Measurements from ENCODE around the gene SNX32. TPM values are rescaled to one million over a fixed set of nuclear protein-coding genes. Genes with fewer than 3 reads are reported as not detected.

Gene SNX32
- polyA plus RNA-seq, 2 of the 4 experiments (the other 2 are of a cell fraction) = 0.08 TPM; not detected in 1

GRCh38 chr11:65890324-65891218 is 56.8 kb downstream of the SNX32 start, which contains the start of gene CCDC85B (continued):
- TF ChIP-seq HMGXB4 (CRISPR knock-in tag; IDR thresholded peaks at IDR 0.05; ENCODE audit: borderline replicate concordance) = no peak
- TF ChIP-seq PHF8 (IDR thresholded peaks at IDR 0.05; ENCODE audit: borderline replicate concordance, low read depth) = 0 out of 2 replicates have a peak, but pooled peaks have one; percentile 38
- TF ChIP-seq, protein P1, sequence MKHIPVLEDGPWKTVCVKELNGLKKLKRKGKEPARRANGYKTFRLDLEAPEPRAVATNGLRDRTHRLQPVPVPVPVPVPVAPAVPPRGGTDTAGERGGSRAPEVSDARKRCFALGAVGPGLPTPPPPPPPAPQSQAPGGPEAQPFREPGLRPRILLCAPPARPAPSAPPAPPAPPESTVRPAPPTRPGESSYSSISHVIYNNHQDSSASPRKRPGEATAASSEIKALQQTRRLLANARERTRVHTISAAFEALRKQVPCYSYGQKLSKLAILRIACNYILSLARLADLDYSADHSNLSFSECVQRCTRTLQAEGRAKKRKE (CRISPR knock-in tag; IDR thresholded peaks at IDR 0.05; ENCODE audit: low read depth) = peak; percentile 44; the same call in 1 of the 2 replicates
- TF ChIP-seq, protein P2, sequence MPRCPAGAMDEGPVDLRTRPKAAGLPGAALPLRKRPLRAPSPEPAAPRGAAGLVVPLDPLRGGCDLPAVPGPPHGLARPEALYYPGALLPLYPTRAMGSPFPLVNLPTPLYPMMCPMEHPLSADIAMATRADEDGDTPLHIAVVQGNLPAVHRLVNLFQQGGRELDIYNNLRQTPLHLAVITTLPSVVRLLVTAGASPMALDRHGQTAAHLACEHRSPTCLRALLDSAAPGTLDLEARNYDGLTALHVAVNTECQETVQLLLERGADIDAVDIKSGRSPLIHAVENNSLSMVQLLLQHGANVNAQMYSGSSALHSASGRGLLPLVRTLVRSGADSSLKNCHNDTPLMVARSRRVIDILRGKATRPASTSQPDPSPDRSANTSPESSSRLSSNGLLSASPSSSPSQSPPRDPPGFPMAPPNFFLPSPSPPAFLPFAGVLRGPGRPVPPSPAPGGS (IDR thresholded peaks at IDR 0.05) = peak; percentile 95; the same call in 2 of the 3 replicates
- TF ChIP-seq E2F6 (IDR thresholded peaks at IDR 0.05; ENCODE audit: borderline replicate concordance, low read depth) = peak; percentile 77

- Histone ChIP-seq H3K4me3 (peak overlapping the region; percentile 69), H3K9me3 (no peaks in the 10 kb centered on the region), H3K4me1 (peaks cover 58% of the 10 kb centered on the region), H3K4me2 (peak overlapping the region; percentile 97), H3K27ac (peak overlapping the region; percentile 87 to 96)
- CTCF ChIA-PET = interaction anchor here (0.5 to 20.5 kb wide), 16 partner anchors 12 to 187 kb away, joined by 3 to 618 read pairs (median 4); partner anchors contain the start of genes C11orf68, CFL1, CTSW and DRAP1
- ATAC-seq = peak in 1 of 2 experiments; percentile 2; a peak in 5 of 6 replicates
- POLR2A ChIA-PET = interaction anchor here (0.5 to 4.3 kb wide), 12 partner anchors 7 to 179 kb away, joined by 3 to 38 read pairs (median 9); partner anchors contain the start of genes C11orf68, CFL1, FOSL1 and KAT5
- no peak for FAIRE-seq
- peak; percentile 43 to 52 for DNase-seq (ENCODE audit: low read depth in 1 of 2, low spot score in 1 of 2)
- 23% methylated on average over 24 of the region's 57 CpGs for WGBS (ENCODE audit: missing lambda C conversion rate)
- TF ChIP-seq CHD4 (IDR thresholded peaks at IDR 0.05; ENCODE audit: borderline replicate concordance) (no peak), CBX8 (IDR thresholded peaks at IDR 0.05) (no peak), ZSCAN20 (CRISPR knock-in tag; IDR thresholded peaks at IDR 0.05) (no peak), ESRRA (IDR thresholded peaks at IDR 0.05; ENCODE audit: borderline replicate concordance, low read length) (0 out of 2 replicates have a peak, but pooled peaks have one; percentile 18), MAFK (IDR thresholded peaks at IDR 0.05; ENCODE audit: partially characterized antibody) (no peak), EP300 (IDR thresholded peaks at IDR 0.05) (no peak), SREBF2 (IDR thresholded peaks at IDR 0.05) (no peak), USF2 (IDR thresholded peaks at IDR 0.05) (peak; percentile 2; the same call in 1 of the 2 replicates), HOXB13 (CRISPR knock-in tag; IDR thresholded peaks at IDR 0.05; ENCODE audit: low read depth) (no peak), HES2 (IDR thresholded peaks at IDR 0.05) (no peak), POLR2A (IDR thresholded peaks at IDR 0.05; ENCODE audit: low read length) (peak; percentile 7; the same call in 1 of the 2 replicates), NFE2L2 (conservative IDR thresholded peaks at IDR 0.05; ENCODE audit: low read length) (no peak), HOXB5 (CRISPR knock-in tag; IDR thresholded peaks at IDR 0.05) (no peak), SMC3 (IDR thresholded peaks at IDR 0.05) (no peak), FOXS1 (CRISPR knock-in tag; IDR thresholded peaks at IDR 0.05) (no peak), ZC3H11A (IDR thresholded peaks at IDR 0.05) (no peak)
- TF ChIP-seq, protein P3, sequence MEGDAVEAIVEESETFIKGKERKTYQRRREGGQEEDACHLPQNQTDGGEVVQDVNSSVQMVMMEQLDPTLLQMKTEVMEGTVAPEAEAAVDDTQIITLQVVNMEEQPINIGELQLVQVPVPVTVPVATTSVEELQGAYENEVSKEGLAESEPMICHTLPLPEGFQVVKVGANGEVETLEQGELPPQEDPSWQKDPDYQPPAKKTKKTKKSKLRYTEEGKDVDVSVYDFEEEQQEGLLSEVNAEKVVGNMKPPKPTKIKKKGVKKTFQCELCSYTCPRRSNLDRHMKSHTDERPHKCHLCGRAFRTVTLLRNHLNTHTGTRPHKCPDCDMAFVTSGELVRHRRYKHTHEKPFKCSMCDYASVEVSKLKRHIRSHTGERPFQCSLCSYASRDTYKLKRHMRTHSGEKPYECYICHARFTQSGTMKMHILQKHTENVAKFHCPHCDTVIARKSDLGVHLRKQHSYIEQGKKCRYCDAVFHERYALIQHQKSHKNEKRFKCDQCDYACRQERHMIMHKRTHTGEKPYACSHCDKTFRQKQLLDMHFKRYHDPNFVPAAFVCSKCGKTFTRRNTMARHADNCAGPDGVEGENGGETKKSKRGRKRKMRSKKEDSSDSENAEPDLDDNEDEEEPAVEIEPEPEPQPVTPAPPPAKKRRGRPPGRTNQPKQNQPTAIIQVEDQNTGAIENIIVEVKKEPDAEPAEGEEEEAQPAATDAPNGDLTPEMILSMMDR (IDR thresholded peaks at IDR 0.05) = peak; percentile 33; the same call in 2 of the 3 replicates
- TF ChIP-seq, protein P2 (IDR thresholded peaks at IDR 0.05) = no peak
- TF ChIP-seq, protein P4, sequence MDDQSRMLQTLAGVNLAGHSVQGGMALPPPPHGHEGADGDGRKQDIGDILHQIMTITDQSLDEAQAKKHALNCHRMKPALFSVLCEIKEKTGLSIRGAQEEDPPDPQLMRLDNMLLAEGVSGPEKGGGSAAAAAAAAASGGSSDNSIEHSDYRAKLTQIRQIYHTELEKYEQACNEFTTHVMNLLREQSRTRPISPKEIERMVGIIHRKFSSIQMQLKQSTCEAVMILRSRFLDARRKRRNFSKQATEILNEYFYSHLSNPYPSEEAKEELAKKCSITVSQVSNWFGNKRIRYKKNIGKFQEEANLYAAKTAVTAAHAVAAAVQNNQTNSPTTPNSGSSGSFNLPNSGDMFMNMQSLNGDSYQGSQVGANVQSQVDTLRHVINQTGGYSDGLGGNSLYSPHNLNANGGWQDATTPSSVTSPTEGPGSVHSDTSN (IDR thresholded peaks at IDR 0.05) = peak; percentile 85
These were observed 57.7 kb downstream of the SNX32 start for GRCh38 chr11:65891219-65892136.
